IMR-90 (cell line): ENCODE data around the gene EPS8. TPM values are rescaled to one million over a fixed set of nuclear protein-coding genes. Genes with fewer than 3 reads are reported as not detected.

Experiments used
- ATAC-seq: fragments of 200-7000 bp; cut with Tn5 transposase; 2 replicates; pipeline ENCODE4 v1.9.1; 2020; ENCODE audit warnings: low read depth, mild to moderate bottlenecking, moderate library complexity
- BruUV-seq: library from RNA; stranded (reverse); fragments of 400-500 nt; replicated peaks from 2 replicates; lab custom pipeline; 2021; lab: Mats Ljungman, UMichigan
- CTCF ChIA-PET: fragments of 300-600 bp; formaldehyde crosslinking; extraction: SDS; loops from one replicate; lab custom pipeline; 2021; ENCODE audit warnings: antibody characterized with exemption; lab: Yijun Ruan, JAX
- POLR2A ChIA-PET: fragments of 300-600 bp; sonication (Branson Sonifier 250); formaldehyde crosslinking; loops from one replicate; lab custom pipeline; 2022; ENCODE audit warnings: antibody characterized with exemption; ENCODE audit not compliant: unreplicated experiment; lab: Charles Lee
- DNase-seq: peaks from one replicate; pipeline ENCODE4 v3.0.0; 2013
- H2AFZ ChIP-seq: replicated peaks from 2 replicates; pipeline ENCODE3; 2013; ENCODE audit warnings: low read length, mild to moderate bottlenecking; ENCODE audit not compliant: poor library complexity
- H2AK5ac ChIP-seq: 2 replicates; pipeline ENCODE4 v1.6.1; 2013; ENCODE audit warnings: low read depth, low read length, inconsistent platforms
- H2AK9ac ChIP-seq: replicated peaks from 2 replicates; pipeline ENCODE3; 2013; ENCODE audit warnings: mild to moderate bottlenecking, low read depth, low read length, moderate library complexity; ENCODE audit not compliant: poor library complexity
- H2BK120ac ChIP-seq: 2 replicates; pipeline ENCODE4 v1.6.1; 2013; ENCODE audit warnings: low read depth, low read length, inconsistent platforms
- H2BK15ac ChIP-seq: 3 replicates; pipeline ENCODE4 v1.6.1; 2013; ENCODE audit warnings: low read depth, low read length, inconsistent platforms
- H2BK20ac ChIP-seq: 2 replicates; pipeline ENCODE4 v1.6.1; 2013; ENCODE audit warnings: low read depth, mild to moderate bottlenecking, inconsistent platforms, low read length, moderate library complexity
- H2BK5ac ChIP-seq: 2 replicates; pipeline ENCODE4 v1.6.1; 2013; ENCODE audit warnings: mild to moderate bottlenecking, low read depth, low read length, inconsistent platforms; ENCODE audit not compliant: poor library complexity, severe bottlenecking
- H3K14ac ChIP-seq: replicated peaks from 2 replicates; pipeline ENCODE4 v1.6.1; 2013; ENCODE audit warnings: low read depth, low read length, inconsistent platforms
- H3K18ac ChIP-seq: 2 replicates; pipeline ENCODE4 v1.6.1; 2013; ENCODE audit warnings: low read depth, low read length, control low read depth
- H3K23ac ChIP-seq: 2 replicates; pipeline ENCODE4 v1.6.1; 2013; ENCODE audit warnings: low read depth, low read length, inconsistent platforms
- H3K27ac ChIP-seq: 2 replicates; pipeline ENCODE4 v1.5.1; 2013; ENCODE audit warnings: mild to moderate bottlenecking, control low read depth, low read length; ENCODE audit not compliant: insufficient read depth
- H3K27me3 ChIP-seq: 2 replicates; pipeline ENCODE4 v1.6.1; 2013; ENCODE audit warnings: low read length; ENCODE audit not compliant: control insufficient read depth, insufficient read depth
- H3K36me3 ChIP-seq: 2 replicates; pipeline ENCODE4 v1.6.1; 2013; ENCODE audit warnings: low read length, mixed read lengths; ENCODE audit not compliant: control insufficient read depth, insufficient read depth
- H3K4ac ChIP-seq: 2 replicates; pipeline ENCODE4 v1.6.1; 2013; ENCODE audit warnings: low read depth, low read length, inconsistent platforms
- H3K4me1 ChIP-seq: 2 replicates; pipeline ENCODE4 v1.6.1; 2013; ENCODE audit warnings: low read length, mixed read lengths; ENCODE audit not compliant: control insufficient read depth, insufficient read depth
- H3K4me2 ChIP-seq: 2 replicates; pipeline ENCODE4 v1.6.1; 2013; ENCODE audit warnings: low read depth, mild to moderate bottlenecking, control low read depth, low read length, moderate library complexity
- H3K4me3 ChIP-seq: 2 replicates; pipeline ENCODE4 v1.5.1; 2013; ENCODE audit warnings: low read depth, mild to moderate bottlenecking, control low read depth, low read length, moderate library complexity; ENCODE audit not compliant: insufficient read depth
- H3K56ac ChIP-seq: 2 replicates; pipeline ENCODE4 v1.6.1; 2013; ENCODE audit warnings: low read length, inconsistent platforms; ENCODE audit not compliant: insufficient read depth; ENCODE audit errors: extremely low read depth
- H3K79me1 ChIP-seq, 2 experiments: 2 replicates each; pipeline ENCODE4 v1.6.1; 2013; ENCODE audit warnings: low read length in 2 of 2, inconsistent platforms in 1 of 2, low read depth in 1 of 2
- H3K9ac ChIP-seq: 2 replicates; pipeline ENCODE4 v1.6.1; 2013; ENCODE audit warnings: low read depth, low read length, control low read depth
- H3K9me1 ChIP-seq: 2 replicates; pipeline ENCODE4 v1.6.1; 2013; ENCODE audit warnings: low read length, inconsistent platforms; ENCODE audit not compliant: insufficient read depth
- H3K9me3 ChIP-seq: 2 replicates; pipeline ENCODE4 v1.6.1; 2013; ENCODE audit warnings: low read length; ENCODE audit not compliant: control insufficient read depth, insufficient read depth
- H4K20me1 ChIP-seq: 2 replicates; pipeline ENCODE4 v1.6.1; 2013; ENCODE audit warnings: low read length, inconsistent platforms; ENCODE audit not compliant: insufficient read depth
- H4K5ac ChIP-seq: 2 replicates; pipeline ENCODE4 v1.6.1; 2013; ENCODE audit warnings: mild to moderate bottlenecking, low read depth, low read length, control low read depth
- H4K8ac ChIP-seq, 2 experiments: 2 replicates each; pipeline ENCODE4 v1.6.1; 2013; ENCODE audit warnings: low read depth in 2 of 2, low read length in 2 of 2, control low read depth in 1 of 2, inconsistent platforms in 1 of 2
- H4K91ac ChIP-seq: 2 replicates; pipeline ENCODE4 v1.6.1; 2013; ENCODE audit warnings: low read depth, low read length, inconsistent platforms; ENCODE audit not compliant: insufficient read depth
- BHLHE40 ChIP-seq: fragments of 150-350 bp; IDR thresholded peaks from 2 replicates; pipeline ENCODE4 v1.6.1; 2016; ENCODE audit warnings: mild to moderate bottlenecking, low read depth, low read length
- CTCF ChIP-seq: conservative IDR thresholded peaks from 2 replicates; pipeline ENCODE4 v1.5.1; 2012; ENCODE audit warnings: mild to moderate bottlenecking, low read depth, low read length, improper control_type of control experiment
- ELK1 ChIP-seq: fragments of 150-350 bp; IDR thresholded peaks from 2 replicates; pipeline ENCODE4 v1.6.1; 2016; ENCODE audit warnings: low read depth, mild to moderate bottlenecking, low read length, moderate library complexity, borderline replicate concordance
- FOS ChIP-seq: fragments of 150-350 bp; IDR thresholded peaks from 2 replicates; pipeline ENCODE4 v1.6.1; 2016; ENCODE audit warnings: low read depth, low read length
- MAFK ChIP-seq: IDR thresholded peaks from 2 replicates; pipeline ENCODE4 v1.6.1; 2012; ENCODE audit warnings: low read depth, low read length, improper control_type of control experiment
- NFE2L2 ChIP-seq: fragments of 150-350 bp; IDR thresholded peaks from 2 replicates; pipeline ENCODE4 v1.6.1; 2016; ENCODE audit warnings: low read depth, mild to moderate bottlenecking, low read length
- WGBS, 2 experiments: methylation state at CpG; one replicate each; pipeline versions ENCODE4 v1.1.5 to v1.1.7; 2013; ENCODE audit warnings: missing lambda C conversion rate in 2 of 2; ENCODE audit not compliant: insufficient read length in 1 of 2; ENCODE audit errors: extremely low coverage in 2 of 2; 5-methylcytosine and 5-hydroxymethylcytosine counted together
- dilution Hi-C: fragments of 300-500 bp; cut with HindIII; formaldehyde crosslinking; loops from one replicate; pipeline ENCODE4 v1.14.3; 2018; ENCODE audit warnings: low sequenced_read_pairs; ENCODE audit not compliant: unreplicated experiment
- in situ Hi-C: fragments of 300-500 bp; cut with MboI; formaldehyde crosslinking; loops from 3 replicates; pipeline ENCODE4 v1.14.3; 2019; ENCODE audit warnings: low sequenced_read_pairs, inconsistent platforms, mixed read lengths
- intact Hi-C: fragments of 100-400 bp; cut with micrococcal nuclease; formaldehyde crosslinking; loops from 2 replicates; pipeline ENCODE4 v1.10.0; 2022
- polyA plus RNA-seq, 3 experiments: library from polyadenylated mRNA; depleted of rRNA; stranded (reverse); fragments of >200 nt; gene quantifications; 2 replicates each; pipeline ENCODE4 v1.2.3, GENCODE V29; 2012; ENCODE audit warnings: low replicate concordance in 1 of 3
- total RNA-seq: library from RNA; depleted of rRNA; stranded (reverse); fragments of >200 nt; gene quantifications from 2 replicates; pipeline ENCODE4 v1.2.3, GENCODE V29; 2012

The EPS8 gene
- total and polyA plus RNA-seq, 2 of the 4 experiments (the other 2 are of a cell fraction) = 45.1 to 104 TPM

GRCh38 chr12:15575671-15576541, 213.3 kb downstream of the EPS8 start:
- H3K4me1 ChIP-seq = peaks cover 2% of the 10 kb centered on the region; the same call in 1 of the 2 replicates
- H3K9me3 ChIP-seq = 0 out of 2 replicates have a peak, but pooled peaks cover 3% of the 10 kb centered on the region
- no peak overlapping the region for H2BK5ac ChIP-seq
- dilution Hi-C loops (no loop called here), intact Hi-C loops (no loop called here), in situ Hi-C loops (loop anchor here (5.0 kb wide), 1 partner anchor 304 kb away; no protein-coding TSS in a partner anchor)
- ChIA-PET CTCF (interaction anchor here (0.6 kb wide), 1 partner anchor 37 kb away, joined by 3 read pairs; no protein-coding TSS in a partner anchor), POLR2A (no interaction called here)
- H3K4ac ChIP-seq = no peak overlapping the region
- H3K9ac ChIP-seq = no peak overlapping the region
- WGBS, 2 experiments = no CpG with 5 or more reads among the region's 3 CpGs
- no peak overlapping the region for H2BK120ac ChIP-seq
- no peaks in the 10 kb centered on the region for H3K9me1 ChIP-seq
- H3K23ac ChIP-seq = no peak overlapping the region
- H2AK5ac ChIP-seq = no peak overlapping the region
- H3K79me1 ChIP-seq = no peaks in the 10 kb centered on the region
- no peaks in the 10 kb centered on the region for H4K20me1 ChIP-seq
- no peak overlapping the region for H2AFZ ChIP-seq
- H3K56ac ChIP-seq = no peak overlapping the region
- no peak for TF ChIP-seq CTCF
- TF ChIP-seq MAFK = no peak
- no peak for TF ChIP-seq NFE2L2
- TF ChIP-seq ELK1 = no peak
- no peak for TF ChIP-seq FOS
- TF ChIP-seq BHLHE40 = no peak
- no peak overlapping the region; a peak in 1 of 4 replicates for H4K8ac ChIP-seq
- H4K5ac ChIP-seq = no peak overlapping the region
- H3K36me3 ChIP-seq = no peaks in the 10 kb centered on the region
- H3K27ac ChIP-seq = no peak overlapping the region
- no peaks in the 10 kb centered on the region for H3K27me3 ChIP-seq
- no peak overlapping the region for H2AK9ac ChIP-seq
- BruUV-seq = no TSS peak
- H3K18ac ChIP-seq = no peak overlapping the region
- no peak for ATAC-seq
- H2BK20ac ChIP-seq = no peak overlapping the region
- no peak for DNase-seq
- H3K14ac ChIP-seq = no peak overlapping the region
- H3K4me3 ChIP-seq = no peak overlapping the region
- no peak overlapping the region for H4K91ac ChIP-seq
- no peak overlapping the region for H3K4me2 ChIP-seq
- no peak overlapping the region for H2BK15ac ChIP-seq
